NCI-H2107 treated with DMSO at 0.1 percent for 48 hours (cell line): ENCODE data around the gene MKI67.

Experiments
- DNase-seq: peaks from one replicate; lab custom pipeline; 2025; ENCODE audit not compliant: unreplicated experiment; lab: John Stamatoyannopoulos, UW

MKI67 gene

DNA sequence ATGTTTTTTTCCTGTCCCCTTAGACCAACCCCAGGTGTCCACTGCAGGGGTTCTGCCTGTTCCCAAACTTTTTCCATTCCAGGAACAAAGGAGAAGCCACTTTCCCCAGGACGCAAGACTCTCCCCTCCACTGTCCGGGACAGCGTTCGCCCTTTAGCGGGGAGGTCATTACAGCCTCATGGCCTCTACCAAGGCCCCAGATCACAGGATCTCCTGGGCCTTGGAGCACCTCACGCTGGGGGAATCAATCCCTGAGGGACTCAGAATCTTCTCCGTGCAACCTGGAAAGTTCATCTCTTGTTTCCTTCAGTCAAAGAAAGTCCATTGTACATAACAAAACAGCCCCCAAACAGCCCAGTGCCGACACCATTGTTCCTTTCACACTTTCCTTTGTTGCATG is 41.2 kb downstream of the MKI67 start:
- no peak for DNase-seq

- DNase-seq: no peak
Observed at GRCh38 chr10:128084364-128084763, 41.9 kb downstream of the MKI67 start.

DNA sequence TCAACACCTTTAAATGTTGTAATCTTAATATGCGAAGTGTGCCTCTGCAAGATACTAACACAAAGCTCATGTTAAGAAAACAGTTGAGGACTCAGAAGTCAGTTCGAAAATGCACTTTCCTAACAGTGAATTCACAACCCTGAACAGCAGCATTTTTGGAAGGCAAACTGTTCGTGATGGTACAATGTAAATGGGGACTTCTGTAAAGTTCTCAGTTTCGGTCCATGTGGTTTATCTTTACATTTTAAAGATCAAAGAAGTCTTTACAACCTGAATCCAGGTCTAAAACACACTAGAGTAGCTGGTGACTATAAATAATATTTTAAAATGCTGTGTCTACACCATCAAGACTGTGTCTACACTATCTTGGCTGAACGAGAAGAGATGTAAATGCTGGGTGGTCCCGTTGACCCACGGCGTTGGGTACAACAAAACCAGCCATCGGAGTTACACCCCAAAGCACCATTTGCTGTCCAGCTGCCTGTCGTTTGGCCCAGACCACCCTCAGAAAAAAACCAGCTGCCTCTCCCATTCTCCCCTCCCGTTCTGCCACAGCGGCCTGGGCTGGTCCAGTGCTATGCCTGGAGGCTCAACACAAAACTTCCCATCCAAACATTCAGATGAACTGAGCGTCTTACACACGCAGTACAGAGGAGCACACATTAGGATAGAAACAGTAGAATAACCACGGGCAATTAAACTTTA is 42.9 kb downstream of the MKI67 start:
- DNase-seq: no peak

- DNase-seq: no peak
Observed at GRCh38 chr10:128081720-128082119, 44.5 kb downstream of the MKI67 start.

DNA sequence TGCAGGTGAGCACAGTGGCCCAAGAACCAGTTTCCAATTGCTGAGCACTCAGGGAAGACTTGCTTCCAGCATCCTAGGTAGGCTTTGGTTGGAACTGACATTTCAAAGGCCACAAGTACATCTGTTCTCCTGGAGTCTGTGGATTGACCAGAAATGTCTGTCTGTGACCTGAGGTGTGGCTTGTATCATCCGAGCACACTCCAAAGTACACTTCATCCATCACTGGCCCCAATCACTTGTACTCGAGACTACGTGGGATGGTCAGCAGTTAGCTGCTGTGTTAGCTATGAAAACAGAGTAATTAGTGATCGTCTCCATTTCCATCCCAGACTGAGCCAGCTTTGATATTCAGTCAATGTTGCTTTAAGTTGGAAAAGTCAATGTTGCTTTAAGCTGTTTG is 45.0 kb downstream of the MKI67 start:
- no peak for DNase-seq

- no peak for DNase-seq
Observed at GRCh38 chr10:128080641-128081040, 45.6 kb downstream of the MKI67 start.

GRCh38 chr10:128080231-128080630 is 46.0 kb downstream of the MKI67 start:
- DNase-seq: no peak

GRCh38 chr10:128078136-128078969 is 47.9 kb downstream of the MKI67 start:
- DNase-seq: no peak

- DNase-seq: no peak
Observed at GRCh38 chr10:128077155-128077875, 48.9 kb downstream of the MKI67 start.

DNA sequence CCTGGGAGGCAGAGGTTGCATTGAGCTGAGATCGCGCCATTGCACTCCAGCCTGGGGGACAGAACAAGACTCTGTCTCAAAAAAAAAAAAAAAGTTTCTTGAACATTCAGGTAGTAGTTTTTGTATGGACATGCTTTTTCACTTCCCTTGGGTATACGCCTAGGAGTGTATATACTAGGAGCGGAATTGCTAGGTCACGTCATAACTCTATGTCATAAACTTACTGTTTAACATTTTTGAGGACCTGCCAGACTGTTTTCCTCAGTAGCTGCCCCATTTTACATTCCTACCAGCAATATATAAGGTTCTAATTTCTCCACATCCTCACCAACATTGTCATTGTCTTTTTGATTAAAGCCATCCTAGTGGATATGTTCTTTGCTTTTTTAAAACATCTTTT is 51.6 kb downstream of the MKI67 start:
- no peak for DNase-seq

DNA sequence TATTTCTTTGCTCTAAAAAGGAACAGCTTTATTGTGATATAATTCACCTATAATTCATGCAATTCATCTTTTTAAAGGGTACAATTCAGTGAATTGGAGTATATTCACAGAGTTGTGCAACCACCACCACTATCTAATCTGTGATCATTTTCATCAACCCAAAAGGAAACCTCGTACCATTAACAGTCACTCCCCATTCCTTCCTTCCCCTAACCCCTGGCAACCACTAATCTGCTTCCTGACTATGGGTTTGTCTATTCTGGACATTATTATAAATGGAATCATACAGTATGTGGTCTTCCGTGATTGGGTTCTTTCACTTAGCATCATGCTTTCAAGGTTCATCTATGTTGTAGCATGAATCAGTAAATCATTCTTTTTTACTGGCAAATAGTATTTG is 52.3 kb downstream of the MKI67 start:
- no peak for DNase-seq

DNA sequence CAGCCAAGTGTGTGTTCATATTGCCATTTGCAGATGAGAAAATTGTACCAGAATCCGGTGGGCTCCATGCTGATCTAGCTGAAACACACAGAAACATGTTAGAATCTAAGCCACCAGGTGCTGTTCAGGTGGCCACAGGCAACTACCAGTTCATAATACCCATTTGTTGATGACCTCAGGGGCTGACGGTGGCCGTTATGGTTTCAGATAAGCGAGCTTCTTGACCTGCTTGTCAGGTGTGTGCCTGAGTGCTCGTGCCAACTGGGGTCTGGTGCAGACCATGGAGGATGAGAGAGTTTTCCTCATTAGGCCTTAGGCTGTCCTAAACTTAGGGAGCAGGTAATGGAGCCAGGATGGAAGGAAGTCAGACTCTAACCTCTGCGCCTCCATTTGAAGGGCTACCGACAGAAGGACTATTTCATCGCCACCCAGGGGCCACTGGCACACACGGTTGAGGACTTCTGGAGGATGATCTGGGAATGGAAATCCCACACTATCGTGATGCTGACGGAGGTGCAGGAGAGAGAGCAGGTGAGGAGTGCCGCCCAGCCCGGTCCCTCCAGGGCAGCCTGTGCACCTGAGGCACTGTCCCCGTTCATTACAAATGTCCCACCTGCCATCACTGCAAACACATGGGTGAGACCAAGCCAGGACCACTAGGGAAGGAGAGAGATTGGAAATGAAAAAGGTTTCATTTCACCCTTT is 53.1 kb downstream of the MKI67 start:
- DNase-seq: no peak

DNA sequence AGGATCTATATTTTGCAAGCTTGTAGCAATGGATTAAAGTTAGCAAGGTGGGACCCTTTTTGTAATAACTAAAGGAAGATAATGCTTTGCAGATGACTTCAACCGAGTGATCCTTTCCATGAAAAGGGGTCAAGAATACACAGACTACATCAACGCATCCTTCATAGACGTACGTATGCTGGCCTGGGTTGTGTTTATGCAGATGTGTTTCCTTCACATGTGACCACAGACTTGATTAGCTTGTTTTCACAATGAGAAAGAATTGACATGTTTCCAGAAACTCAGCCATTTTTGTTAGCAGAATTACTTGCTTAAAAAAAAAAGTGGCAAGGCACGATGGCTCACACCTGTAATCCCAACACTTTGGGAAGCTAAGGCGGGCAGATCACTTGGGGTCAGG is 54.2 kb downstream of the MKI67 start:
- no peak for DNase-seq

GRCh38 chr10:128071417-128071782 is 54.8 kb downstream of the MKI67 start:
- no peak for DNase-seq

GRCh38 chr10:128070721-128071416 is 55.4 kb downstream of the MKI67 start:
- DNase-seq: no peak

GRCh38 chr10:128070161-128070560 is 56.1 kb downstream of the MKI67 start:
- DNase-seq: no peak

DNA sequence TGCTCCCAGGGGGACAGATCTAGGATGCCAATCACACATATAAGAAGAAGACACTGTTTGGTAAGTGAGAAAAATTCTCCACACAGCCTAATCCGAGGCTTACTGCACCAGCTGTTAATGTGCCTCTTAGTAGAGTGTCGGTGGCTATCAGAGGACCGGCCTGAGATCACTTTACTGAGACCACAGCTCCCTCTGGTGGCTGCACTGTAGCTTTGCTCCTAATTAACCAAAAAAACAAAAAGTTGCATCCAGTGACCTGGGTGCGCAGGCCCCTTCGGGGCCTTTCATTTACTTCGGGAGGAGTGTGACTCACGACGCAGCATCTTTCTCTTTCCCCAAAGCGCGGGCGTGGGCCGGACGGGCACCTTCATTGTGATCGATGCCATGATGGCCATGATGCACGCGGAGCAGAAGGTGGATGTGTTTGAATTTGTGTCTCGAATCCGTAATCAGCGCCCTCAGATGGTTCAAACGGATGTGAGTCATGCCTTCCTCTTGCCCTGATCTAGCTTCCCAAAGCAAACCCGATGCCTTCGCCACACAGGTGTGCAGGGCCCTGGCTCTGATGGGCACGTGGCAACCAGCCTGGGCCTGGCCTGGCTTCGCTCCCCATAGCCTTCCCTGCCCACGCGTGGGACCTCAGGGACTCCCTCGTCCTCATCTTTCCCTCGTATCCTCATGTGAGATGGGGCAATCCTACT is 56.7 kb downstream of the MKI67 start:
- peak; percentile 31 for DNase-seq

GRCh38 chr10:128068398-128069285 is 57.6 kb downstream of the MKI67 start:
- no peak for DNase-seq
